Suppressor macrophage (primary cell): Measurements from ENCODE around the gene PLEKHA7.
A peak's percentile ranks its signal among the peaks of the same experiment; 100 is the strongest.

ENCODE experiments used
- DNase-seq, 4 experiments: peaks; one replicate each; pipeline ENCODE4 v3.0.0-alpha.2; 2020 to 2022

The PLEKHA7 gene

GRCh38 chr11:16839821-16840220, 174.4 kb downstream of the PLEKHA7 start:
- DNase-seq, result no peak

DNA sequence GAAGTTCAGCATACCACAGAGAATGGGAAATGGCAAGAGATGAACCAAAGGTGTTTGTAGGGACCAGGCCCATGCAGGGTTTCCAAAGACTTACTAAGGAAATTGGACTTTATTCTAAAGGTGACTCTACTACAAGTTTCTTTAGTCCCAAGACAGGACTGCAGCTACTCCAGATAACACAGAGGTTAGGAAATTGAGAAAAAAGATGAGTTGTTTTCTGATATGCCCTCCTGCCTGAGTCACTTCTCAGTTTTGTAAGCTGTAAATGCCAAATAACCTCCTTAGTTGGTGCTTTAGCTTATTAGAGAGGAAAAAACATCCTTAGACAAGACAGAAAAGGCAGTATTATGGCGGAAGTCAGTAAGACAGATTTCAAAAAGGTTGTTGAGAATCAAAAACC, 179.8 kb downstream of the PLEKHA7 start:
- DNase-seq, result no peak

DNA sequence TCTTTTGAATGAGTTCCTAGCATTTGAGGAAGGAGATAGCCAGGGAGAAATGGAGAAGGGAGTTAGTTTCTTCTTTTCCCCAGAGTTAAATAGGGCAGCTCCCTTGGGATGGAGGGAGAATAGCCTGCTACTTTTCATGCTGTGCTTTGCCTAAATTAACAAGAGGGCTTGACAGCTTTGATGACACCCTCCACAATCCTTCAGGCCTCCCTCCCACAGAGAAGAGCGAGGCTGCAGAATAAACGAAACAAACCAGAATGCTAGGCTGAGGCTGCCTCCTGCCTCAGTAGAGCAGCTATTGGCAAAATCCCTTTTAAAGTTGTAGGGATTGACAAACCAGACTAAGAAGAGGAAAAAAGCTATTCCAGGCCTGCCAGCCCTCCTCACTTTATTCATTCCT, 181.2 kb downstream of the PLEKHA7 start:
- no peak for DNase-seq

- no peak for DNase-seq
Measured at GRCh38 chr11:16832193-16832539, 182.0 kb downstream of the PLEKHA7 start.

GRCh38 chr11:16831316-16832192, 182.7 kb downstream of the PLEKHA7 start:
- peak in 3 of 4 experiments; percentile 13 to 36 (median 20) for DNase-seq

GRCh38 chr11:16827139-16827538, 187.1 kb downstream of the PLEKHA7 start:
- no peak for DNase-seq

- DNase-seq, result no peak
Measured at GRCh38 chr11:16825968-16826367, 188.2 kb downstream of the PLEKHA7 start.

DNA sequence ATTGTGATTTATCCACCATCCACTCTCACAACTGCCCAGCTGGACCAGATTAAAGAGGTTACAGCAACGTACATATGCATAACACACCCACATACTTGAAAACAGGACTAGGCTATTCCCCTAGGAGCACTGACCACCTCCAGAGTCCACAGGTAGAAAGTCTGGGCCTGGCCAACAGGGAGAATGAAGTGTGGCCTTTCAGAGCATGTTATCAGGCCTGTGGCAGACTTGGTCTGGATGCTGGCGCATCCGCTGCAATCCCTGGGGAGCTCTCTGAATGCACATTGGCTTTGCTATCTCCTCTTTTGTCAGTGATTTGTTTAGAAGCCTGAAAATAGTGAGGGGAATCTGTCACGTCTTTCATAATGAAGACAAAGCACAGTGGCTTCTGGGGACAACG, 189.1 kb downstream of the PLEKHA7 start:
- DNase-seq, result no peak

DNA sequence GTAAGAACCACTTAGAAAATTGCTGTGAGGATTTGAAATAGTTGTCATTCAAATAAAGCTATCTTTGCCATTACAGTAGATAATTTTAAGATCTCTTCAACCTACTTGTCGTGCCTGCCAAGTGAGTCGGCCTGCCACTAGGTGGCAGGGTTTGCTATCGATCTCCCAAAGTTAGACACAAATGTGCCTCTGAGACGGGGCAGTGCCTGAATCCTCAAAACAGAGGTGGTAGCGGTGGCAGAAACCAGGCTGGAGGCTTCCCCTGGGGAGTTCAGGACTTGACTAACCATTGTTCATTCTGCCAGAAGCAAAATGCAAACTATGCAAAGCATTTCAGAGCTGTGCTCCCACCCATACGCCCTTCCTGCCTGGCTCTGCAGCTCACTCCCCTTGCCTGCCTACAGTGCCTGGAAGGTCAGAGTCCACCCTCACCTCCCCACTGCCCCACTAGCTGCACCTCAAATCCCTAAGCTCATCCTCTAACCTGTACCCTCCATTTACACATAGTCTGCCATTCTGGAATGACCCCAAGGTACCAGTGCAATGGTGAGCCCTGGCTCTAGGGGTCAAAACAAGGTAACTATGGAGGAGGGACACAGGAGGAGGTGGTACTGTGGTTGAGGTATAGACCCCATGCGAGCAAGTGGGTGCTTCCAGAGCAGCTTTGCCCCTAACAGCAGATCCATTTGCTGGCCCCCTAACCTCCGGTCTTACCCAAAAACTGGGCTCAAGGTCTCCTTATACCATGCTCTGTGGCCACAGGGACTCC, 193.7 kb downstream of the PLEKHA7 start:
- DNase-seq, result peak; percentile 76 to 90 (median 84)

- DNase-seq, result no peak
Measured at GRCh38 chr11:16818284-16818683, 195.9 kb downstream of the PLEKHA7 start.

- DNase-seq, result peak; percentile 67 to 84 (median 76)
Measured at GRCh38 chr11:16817351-16817750, 196.9 kb downstream of the PLEKHA7 start.

GRCh38 chr11:16816358-16817270, 197.6 kb downstream of the PLEKHA7 start:
- DNase-seq, result no peak

- peak; percentile 81 to 89 (median 87) for DNase-seq
Measured at GRCh38 chr11:16815047-16815767, 199.0 kb downstream of the PLEKHA7 start.

DNA sequence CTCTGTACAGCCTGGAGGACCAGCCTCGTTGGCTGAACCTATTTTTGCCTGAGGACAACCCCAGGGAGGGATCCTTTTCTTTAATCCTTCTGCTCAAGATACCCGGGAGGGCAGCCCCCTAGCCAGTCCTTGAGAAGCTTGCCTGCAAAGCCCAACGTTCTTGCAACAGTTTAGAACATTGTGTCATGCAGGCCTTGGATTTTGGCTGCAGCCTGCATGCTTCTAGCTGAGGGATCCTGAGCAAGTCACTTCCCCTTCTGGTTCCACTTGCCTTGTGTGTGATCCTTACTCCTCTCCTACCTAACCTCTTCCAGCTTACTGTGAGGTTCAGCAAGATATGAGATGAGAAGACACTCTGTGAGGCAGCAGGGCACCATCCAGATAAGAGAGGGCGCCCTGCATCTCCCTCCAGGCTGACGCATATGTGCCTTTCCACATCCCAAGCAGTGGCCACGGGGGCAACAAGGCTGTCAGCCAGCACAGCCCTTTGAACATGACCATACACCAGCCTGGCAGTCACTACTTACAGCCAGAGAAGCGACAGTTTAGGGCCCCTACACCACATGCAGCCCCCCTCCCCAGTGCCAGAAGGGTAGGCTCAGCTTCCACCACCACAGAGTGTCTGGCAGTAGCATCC, 199.7 kb downstream of the PLEKHA7 start:
- peak; percentile 71 to 84 (median 83) for DNase-seq

DNA sequence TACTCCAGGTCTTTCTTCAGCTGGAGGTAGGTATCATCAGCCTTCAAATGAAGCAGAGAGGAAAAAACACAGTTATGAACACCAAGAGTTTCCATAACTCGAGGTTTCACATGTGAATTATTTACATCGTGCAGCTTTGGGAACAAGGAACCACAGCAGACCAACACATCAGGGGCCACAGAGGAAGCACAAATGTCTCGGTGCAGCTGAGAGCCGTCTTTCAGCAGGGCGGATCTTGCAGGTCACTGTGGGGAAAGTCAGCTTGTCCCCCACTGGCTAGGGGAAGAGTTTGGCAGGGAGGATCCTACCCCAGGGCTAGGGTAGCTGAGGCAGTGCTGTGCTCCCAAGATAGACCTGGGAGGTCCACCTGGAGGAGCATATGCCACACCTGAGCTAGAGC, 201.1 kb downstream of the PLEKHA7 start:
- peak; percentile 55 to 69 (median 61) for DNase-seq

DNA sequence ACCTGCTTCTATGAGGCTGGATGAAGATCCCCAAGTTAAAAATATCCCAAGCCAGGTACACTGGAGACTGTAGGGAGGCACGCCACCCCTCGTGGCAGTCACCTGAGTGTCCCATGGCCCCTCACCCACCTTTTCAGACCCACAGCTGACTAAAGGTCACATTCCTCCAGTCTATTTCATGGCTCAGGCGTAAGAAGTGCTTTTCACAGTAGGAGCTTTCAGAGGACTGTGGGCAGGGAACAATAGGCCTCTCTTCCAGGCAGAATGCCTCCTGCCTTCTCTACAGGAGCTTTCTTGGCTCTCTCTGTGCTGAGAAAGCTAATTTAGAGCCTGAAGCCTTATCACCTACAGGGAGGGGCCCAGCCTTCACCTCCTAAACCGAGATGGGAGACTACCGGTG, 201.9 kb downstream of the PLEKHA7 start:
- no peak for DNase-seq

DNA sequence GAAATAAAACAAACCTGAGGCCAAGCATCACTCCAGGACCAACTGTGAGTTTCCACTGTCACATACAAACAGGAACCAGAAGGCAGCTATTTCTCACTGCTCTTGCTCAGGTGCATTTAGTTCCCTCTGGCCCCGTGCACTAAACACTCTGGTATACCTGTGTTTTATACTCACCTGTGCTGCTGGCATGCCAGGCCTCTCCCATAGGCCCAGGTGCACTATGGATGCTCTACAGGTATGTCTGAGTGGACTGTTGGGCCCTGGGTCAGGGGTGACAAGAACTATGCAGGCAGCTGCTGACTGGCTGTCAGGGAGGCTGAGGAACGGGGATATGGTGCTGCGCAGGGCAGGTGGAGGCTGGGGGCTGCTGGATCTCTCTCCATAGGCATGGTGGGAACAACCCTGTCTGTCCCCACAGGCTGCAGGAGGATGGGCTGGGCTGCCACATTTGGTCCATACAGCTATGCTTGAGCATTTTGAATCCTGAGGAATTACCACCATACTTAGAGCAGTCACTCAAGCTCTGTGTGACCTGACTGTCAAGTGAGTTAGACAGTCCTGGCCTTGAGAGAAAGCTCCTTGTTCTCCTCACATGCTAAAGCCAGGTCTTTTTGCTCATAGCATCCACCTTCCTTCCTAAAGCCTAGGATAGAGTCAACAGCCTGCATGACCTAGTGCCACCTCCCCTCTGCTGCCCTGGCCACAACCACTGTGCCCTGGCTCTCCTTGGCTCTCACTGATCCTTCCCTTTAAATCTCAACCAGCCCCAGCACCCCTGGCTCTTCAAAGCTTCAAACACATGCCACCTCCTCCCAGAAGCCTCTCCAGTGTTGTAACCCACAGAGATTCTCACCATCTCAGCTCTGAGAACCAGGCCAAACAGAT, 202.8 kb downstream of the PLEKHA7 start:
- no peak for DNase-seq

GRCh38 chr11:16809886-16810668, 204.1 kb downstream of the PLEKHA7 start:
- DNase-seq, result peak; percentile 70 to 80 (median 76)

- DNase-seq, result peak; percentile 85 to 93 (median 90)
Measured at GRCh38 chr11:16807306-16807705, 206.9 kb downstream of the PLEKHA7 start.

- peak in 2 of 4 experiments; percentile 21 to 33 for DNase-seq
Measured at GRCh38 chr11:16806791-16807190, 207.4 kb downstream of the PLEKHA7 start.
